Panc1 (cell line): ENCODE measurements around the gene COLEC11. TPM values are rescaled to one million over a fixed set of nuclear protein-coding genes. Genes with fewer than 3 reads are reported as not detected.

Experiments
- ATAC-seq: fragments of 200-7000 bp; cut with Tn5 transposase; 2 replicates; pipeline ENCODE4 v1.9.1; 2020; ENCODE audit warnings: mild to moderate bottlenecking, moderate library complexity
- BruUV-seq: library from RNA; stranded (reverse); fragments of 400-500 nt; replicated peaks from 2 replicates; lab custom pipeline; 2021; lab: Mats Ljungman, UMichigan
- CTCF ChIA-PET: fragments of 300-600 bp; sonication (Branson Sonifier 250); formaldehyde crosslinking; loops from one replicate; lab custom pipeline; 2022; ENCODE audit warnings: antibody characterized with exemption; lab: Charles Lee
- POLR2A ChIA-PET: fragments of 300-600 bp; sonication (Branson Sonifier 250); formaldehyde crosslinking; loops from one replicate; lab custom pipeline; 2022; ENCODE audit warnings: antibody characterized with exemption; lab: Charles Lee
- DNase-seq: peaks from one replicate; pipeline ENCODE4 v3.0.0-alpha.2; 2010; ENCODE audit warnings: low read depth, low spot score
- H3K27ac ChIP-seq: 2 replicates; pipeline ENCODE4 v1.5.1; 2011; ENCODE audit warnings: mild to moderate bottlenecking, low read length, inconsistent platforms
- H3K27me3 ChIP-seq: fragments of 200-500 bp; sonication (Bioruptor generic); 2 replicates; pipeline ENCODE4 v1.6.0; 2014; ENCODE audit warnings: low read length, inconsistent platforms; ENCODE audit not compliant: control insufficient read depth, insufficient read depth
- H3K36me3 ChIP-seq: fragments of 200-500 bp; sonication (Bioruptor generic); 2 replicates; pipeline ENCODE4 v1.5.1; 2014; ENCODE audit warnings: inconsistent platforms, mild to moderate bottlenecking, low read length, moderate library complexity; ENCODE audit not compliant: control insufficient read depth, insufficient read depth
- H3K4me1 ChIP-seq: 2 replicates; pipeline ENCODE4 v1.5.1; 2011; ENCODE audit warnings: inconsistent platforms, mild to moderate bottlenecking, low read length, moderate library complexity; ENCODE audit not compliant: control insufficient read depth, insufficient read depth
- H3K4me3 ChIP-seq, 2 experiments: 2 replicates each; pipeline ENCODE4 v1.5.1; 2011 to 2012; ENCODE audit warnings: low read depth in 2 of 2, low read length in 2 of 2, mild to moderate bottlenecking in 2 of 2, inconsistent platforms in 1 of 2, moderate library complexity in 1 of 2
- H3K9me3 ChIP-seq: fragments of 200-500 bp; sonication (Bioruptor generic); 2 replicates; pipeline ENCODE4 v1.5.1; 2014; ENCODE audit warnings: low read depth, mild to moderate bottlenecking, inconsistent platforms, low read length, moderate library complexity; ENCODE audit not compliant: control insufficient read depth, insufficient read depth
- CTCF ChIP-seq: fragments of 450-650 bp; IDR thresholded peaks from 2 replicates; pipeline ENCODE4 v1.5.1; 2017; ENCODE audit warnings: mild to moderate bottlenecking
- POLR2AphosphoS5 ChIP-seq: IDR thresholded peaks from 2 replicates; pipeline ENCODE4 v1.6.1; 2012; ENCODE audit warnings: mild to moderate bottlenecking, low read depth, low read length, moderate library complexity
- REST ChIP-seq, 2 experiments: IDR thresholded peaks; 2 replicates each; pipeline ENCODE4 v1.6.1; 2011 to 2012; ENCODE audit warnings: low read depth in 2 of 2, control low read depth in 1 of 2, low read length in 1 of 2, mild to moderate bottlenecking in 1 of 2, moderate library complexity in 1 of 2; ENCODE audit not compliant: insufficient read depth in 1 of 2
- SIN3A ChIP-seq: IDR thresholded peaks from 2 replicates; pipeline ENCODE4 v1.6.1; 2012; ENCODE audit warnings: low read depth, mild to moderate bottlenecking, low read length, moderate library complexity, borderline replicate concordance; ENCODE audit not compliant: insufficient read depth
- TCF7L2 ChIP-seq: IDR thresholded peaks from 2 replicates; pipeline ENCODE4 v1.6.1; 2011; ENCODE audit warnings: mild to moderate bottlenecking, low read depth, low read length, inconsistent platforms
- in situ Hi-C: cut with HindIII; loops from 2 replicates; pipeline ENCODE4 v1.10.0; 2016; ENCODE audit warnings: low sequenced_read_pairs, low pct_unique_long_range_greater_than_20kb
- intact Hi-C: fragments of 100-400 bp; cut with micrococcal nuclease; formaldehyde crosslinking; loops from one replicate; pipeline ENCODE4 v1.10.0; 2022; ENCODE audit not compliant: unreplicated experiment
- total RNA-seq: library from RNA; stranded (reverse); gene quantifications from one replicate; pipeline ENCODE4 v1.2.1, GENCODE V29; 2021; ENCODE audit not compliant: unreplicated experiment

The COLEC11 gene
- total RNA-seq, 1 experiment from 2014 or later: 0.31 TPM

- CTCF ChIA-PET: no interaction called here
- BruUV-seq: no TSS peak
- no peak for DNase-seq
Measured at GRCh38 chr2:3631851-3632659, 37.1 kb downstream of the COLEC11 start.

More at GRCh38 chr2:3631851-3632659, 37.1 kb downstream of the COLEC11 start:
- Histone ChIP-seq H3K27ac (no peak overlapping the region), H3K4me3 (no peak overlapping the region), H3K9me3 (no peaks in the 10 kb centered on the region), H3K27me3 (peaks cover under 1% of the 10 kb centered on the region; the same call in 1 of the 2 replicates), H3K36me3 (no peaks in the 10 kb centered on the region), H3K4me1 (no peaks in the 10 kb centered on the region)
- POLR2A ChIA-PET: no interaction called here
- in situ Hi-C loops: no loop called here
- ATAC-seq: no peak
- intact Hi-C loops: no loop called here
- TF ChIP-seq REST (IDR thresholded peaks at IDR 0.05; ENCODE audit: insufficient read depth in 1 of 2, low read depth in 2 of 2, low read length in 1 of 2): no peak
- TF ChIP-seq SIN3A: no peak
- TF ChIP-seq POLR2AphosphoS5: no peak
- TF ChIP-seq TCF7L2: no peak
- no peak for TF ChIP-seq CTCF
